HEK293 (cell line): Measurements from ENCODE around the gene PKIG.

Experiments used
- SP3 ChIP-seq: fragments of 450-650 bp; formaldehyde crosslinking; IDR thresholded peaks from 2 replicates; pipeline ENCODE4 v1.5.1; 2016; ENCODE audit warnings: missing biosample characterization, missing genetic modification characterization
- ZBTB8A ChIP-seq: fragments of 450-650 bp; formaldehyde crosslinking; IDR thresholded peaks from 2 replicates; pipeline ENCODE4 v1.5.1; 2016; ENCODE audit warnings: missing biosample characterization, missing genetic modification characterization
- ZNF221 ChIP-seq: fragments of 450-650 bp; formaldehyde crosslinking; IDR thresholded peaks from 2 replicates; pipeline ENCODE4 v1.5.1; 2017; ENCODE audit warnings: missing biosample characterization, missing genetic modification characterization, borderline replicate concordance
- ZNF311 ChIP-seq: fragments of 450-650 bp; formaldehyde crosslinking; IDR thresholded peaks from 2 replicates; pipeline ENCODE4 v1.5.1; 2017; ENCODE audit warnings: missing biosample characterization, missing genetic modification characterization, borderline replicate concordance
- ZSCAN16 ChIP-seq: fragments of 450-650 bp; formaldehyde crosslinking; IDR thresholded peaks from 2 replicates; pipeline ENCODE4 v1.5.1; 2016; ENCODE audit warnings: missing biosample characterization, missing genetic modification characterization
- TF ChIP-seq, protein P1 (sequence below): fragments of 450-650 bp; formaldehyde crosslinking; IDR thresholded peaks from 2 replicates; pipeline ENCODE4 v1.5.1; 2016; ENCODE audit warnings: missing biosample characterization, missing genetic modification characterization
- TF ChIP-seq, protein P2 (sequence below): fragments of 450-650 bp; formaldehyde crosslinking; IDR thresholded peaks from 2 replicates; pipeline ENCODE4 v1.5.1; 2017; ENCODE audit warnings: missing biosample characterization, missing genetic modification characterization
- TF ChIP-seq, protein P3 (sequence below): fragments of 450-650 bp; formaldehyde crosslinking; IDR thresholded peaks from 2 replicates; pipeline ENCODE4 v1.5.1; 2017; ENCODE audit warnings: missing biosample characterization, missing genetic modification characterization
- TF ChIP-seq, protein P4 (sequence below): fragments of 450-650 bp; formaldehyde crosslinking; IDR thresholded peaks from 2 replicates; pipeline ENCODE4 v1.5.1; 2016; ENCODE audit warnings: missing biosample characterization, missing genetic modification characterization
- TF ChIP-seq, protein P5 (sequence below): fragments of 450-650 bp; formaldehyde crosslinking; IDR thresholded peaks from 2 replicates; pipeline ENCODE4 v1.5.1; 2016; ENCODE audit warnings: missing biosample characterization, missing genetic modification characterization

DNA sequence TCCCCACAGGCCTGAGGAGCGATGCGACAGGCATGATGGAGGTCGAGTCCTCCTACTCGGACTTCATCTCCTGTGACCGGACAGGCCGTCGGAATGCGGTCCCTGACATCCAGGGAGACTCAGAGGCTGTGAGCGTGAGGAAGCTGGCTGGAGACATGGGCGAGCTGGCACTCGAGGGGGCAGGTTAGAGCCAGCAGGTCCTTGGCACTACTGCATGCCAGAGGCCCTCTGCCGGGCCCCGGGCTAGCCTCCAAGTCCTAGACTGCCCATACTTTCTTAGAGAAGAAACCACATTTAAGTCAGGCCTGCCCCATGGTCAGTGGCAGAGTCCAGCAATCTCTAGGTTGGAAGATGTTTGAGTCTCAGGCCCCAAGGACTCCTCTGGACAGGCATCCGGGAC is 32.1 kb downstream of the PKIG start:
- TF ChIP-seq SP3 (tag by site-specific recombination) (no peak), ZBTB8A (tag by site-specific recombination) (no peak), ZNF311 (no peak), ZSCAN16 (no peak), ZNF221 (tag by site-specific recombination) (no peak)
- TF ChIP-seq, protein P1, sequence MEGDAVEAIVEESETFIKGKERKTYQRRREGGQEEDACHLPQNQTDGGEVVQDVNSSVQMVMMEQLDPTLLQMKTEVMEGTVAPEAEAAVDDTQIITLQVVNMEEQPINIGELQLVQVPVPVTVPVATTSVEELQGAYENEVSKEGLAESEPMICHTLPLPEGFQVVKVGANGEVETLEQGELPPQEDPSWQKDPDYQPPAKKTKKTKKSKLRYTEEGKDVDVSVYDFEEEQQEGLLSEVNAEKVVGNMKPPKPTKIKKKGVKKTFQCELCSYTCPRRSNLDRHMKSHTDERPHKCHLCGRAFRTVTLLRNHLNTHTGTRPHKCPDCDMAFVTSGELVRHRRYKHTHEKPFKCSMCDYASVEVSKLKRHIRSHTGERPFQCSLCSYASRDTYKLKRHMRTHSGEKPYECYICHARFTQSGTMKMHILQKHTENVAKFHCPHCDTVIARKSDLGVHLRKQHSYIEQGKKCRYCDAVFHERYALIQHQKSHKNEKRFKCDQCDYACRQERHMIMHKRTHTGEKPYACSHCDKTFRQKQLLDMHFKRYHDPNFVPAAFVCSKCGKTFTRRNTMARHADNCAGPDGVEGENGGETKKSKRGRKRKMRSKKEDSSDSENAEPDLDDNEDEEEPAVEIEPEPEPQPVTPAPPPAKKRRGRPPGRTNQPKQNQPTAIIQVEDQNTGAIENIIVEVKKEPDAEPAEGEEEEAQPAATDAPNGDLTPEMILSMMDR (tag by site-specific recombination): no peak
- TF ChIP-seq, protein P2, sequence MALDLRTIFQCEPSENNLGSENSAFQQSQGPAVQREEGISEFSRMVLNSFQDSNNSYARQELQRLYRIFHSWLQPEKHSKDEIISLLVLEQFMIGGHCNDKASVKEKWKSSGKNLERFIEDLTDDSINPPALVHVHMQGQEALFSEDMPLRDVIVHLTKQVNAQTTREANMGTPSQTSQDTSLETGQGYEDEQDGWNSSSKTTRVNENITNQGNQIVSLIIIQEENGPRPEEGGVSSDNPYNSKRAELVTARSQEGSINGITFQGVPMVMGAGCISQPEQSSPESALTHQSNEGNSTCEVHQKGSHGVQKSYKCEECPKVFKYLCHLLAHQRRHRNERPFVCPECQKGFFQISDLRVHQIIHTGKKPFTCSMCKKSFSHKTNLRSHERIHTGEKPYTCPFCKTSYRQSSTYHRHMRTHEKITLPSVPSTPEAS (tag by site-specific recombination): no peak
- TF ChIP-seq, protein P3, sequence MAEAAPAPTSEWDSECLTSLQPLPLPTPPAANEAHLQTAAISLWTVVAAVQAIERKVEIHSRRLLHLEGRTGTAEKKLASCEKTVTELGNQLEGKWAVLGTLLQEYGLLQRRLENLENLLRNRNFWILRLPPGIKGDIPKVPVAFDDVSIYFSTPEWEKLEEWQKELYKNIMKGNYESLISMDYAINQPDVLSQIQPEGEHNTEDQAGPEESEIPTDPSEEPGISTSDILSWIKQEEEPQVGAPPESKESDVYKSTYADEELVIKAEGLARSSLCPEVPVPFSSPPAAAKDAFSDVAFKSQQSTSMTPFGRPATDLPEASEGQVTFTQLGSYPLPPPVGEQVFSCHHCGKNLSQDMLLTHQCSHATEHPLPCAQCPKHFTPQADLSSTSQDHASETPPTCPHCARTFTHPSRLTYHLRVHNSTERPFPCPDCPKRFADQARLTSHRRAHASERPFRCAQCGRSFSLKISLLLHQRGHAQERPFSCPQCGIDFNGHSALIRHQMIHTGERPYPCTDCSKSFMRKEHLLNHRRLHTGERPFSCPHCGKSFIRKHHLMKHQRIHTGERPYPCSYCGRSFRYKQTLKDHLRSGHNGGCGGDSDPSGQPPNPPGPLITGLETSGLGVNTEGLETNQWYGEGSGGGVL (tag by site-specific recombination): no peak
- TF ChIP-seq, protein P4, sequence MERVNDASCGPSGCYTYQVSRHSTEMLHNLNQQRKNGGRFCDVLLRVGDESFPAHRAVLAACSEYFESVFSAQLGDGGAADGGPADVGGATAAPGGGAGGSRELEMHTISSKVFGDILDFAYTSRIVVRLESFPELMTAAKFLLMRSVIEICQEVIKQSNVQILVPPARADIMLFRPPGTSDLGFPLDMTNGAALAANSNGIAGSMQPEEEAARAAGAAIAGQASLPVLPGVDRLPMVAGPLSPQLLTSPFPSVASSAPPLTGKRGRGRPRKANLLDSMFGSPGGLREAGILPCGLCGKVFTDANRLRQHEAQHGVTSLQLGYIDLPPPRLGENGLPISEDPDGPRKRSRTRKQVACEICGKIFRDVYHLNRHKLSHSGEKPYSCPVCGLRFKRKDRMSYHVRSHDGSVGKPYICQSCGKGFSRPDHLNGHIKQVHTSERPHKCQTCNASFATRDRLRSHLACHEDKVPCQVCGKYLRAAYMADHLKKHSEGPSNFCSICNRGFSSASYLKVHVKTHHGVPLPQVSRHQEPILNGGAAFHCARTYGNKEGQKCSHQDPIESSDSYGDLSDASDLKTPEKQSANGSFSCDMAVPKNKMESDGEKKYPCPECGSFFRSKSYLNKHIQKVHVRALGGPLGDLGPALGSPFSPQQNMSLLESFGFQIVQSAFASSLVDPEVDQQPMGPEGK: no peak
- TF ChIP-seq, protein P5, sequence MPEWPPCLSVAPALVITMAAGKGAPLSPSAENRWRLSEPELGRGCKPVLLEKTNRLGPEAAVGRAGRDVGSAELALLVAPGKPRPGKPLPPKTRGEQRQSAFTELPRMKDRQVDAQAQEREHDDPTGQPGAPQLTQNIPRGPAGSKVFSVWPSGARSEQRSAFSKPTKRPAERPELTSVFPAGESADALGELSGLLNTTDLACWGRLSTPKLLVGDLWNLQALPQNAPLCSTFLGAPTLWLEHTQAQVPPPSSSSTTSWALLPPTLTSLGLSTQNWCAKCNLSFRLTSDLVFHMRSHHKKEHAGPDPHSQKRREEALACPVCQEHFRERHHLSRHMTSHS (tag by site-specific recombination): no peak
